HepG2 (cell line): ENCODE measurements around the gene SNX13. TPM values are rescaled to one million over a fixed set of nuclear protein-coding genes. Genes with fewer than 3 reads are reported as not detected.

ENCODE experiments used
- ATAC-seq: fragments of 200-7000 bp; cut with Tn5 transposase; 3 replicates; pipeline ENCODE4 v1.9.1; 2020; ENCODE audit warnings: mild to moderate bottlenecking, moderate library complexity
- BruUV-seq: library from RNA; stranded (reverse); fragments of 400-500 nt; replicated peaks from 2 replicates; lab custom pipeline; 2021; lab: Mats Ljungman, UMichigan
- CTCF ChIA-PET: fragments of 300-600 bp; formaldehyde crosslinking; extraction: SDS; loops from one replicate; lab custom pipeline; 2021; ENCODE audit warnings: low total read pairs, inconsistent platforms, low intra/inter-chr PET ratio; lab: Yijun Ruan, JAX
- POLR2A ChIA-PET: fragments of 350-600 bp; sonication (Branson Sonifier 250); formaldehyde crosslinking; loops from one replicate; lab custom pipeline; 2020; ENCODE audit warnings: antibody characterized with exemption, inconsistent platforms; lab: Yijun Ruan, JAX
- DNase-seq: peaks from one replicate; pipeline ENCODE4 v3.0.0-alpha.2; 2015; ENCODE audit warnings: low spot score
- FAIRE-seq: peaks from 3 replicates; lab custom pipeline; 2011; peaks lifted over from hg19 to GRCh38; lab: Jason Lieb, UNC
- H2AFZ ChIP-seq: one replicate; pipeline ENCODE4 v1.6.1; 2011; ENCODE audit warnings: low read length, inconsistent platforms
- H3K27ac ChIP-seq: fragments of 300-600 bp; 3 replicates; pipeline ENCODE4 v1.8.0; 2011; ENCODE audit warnings: mixed run types, mild to moderate bottlenecking, mixed read lengths, low read length, inconsistent platforms; ENCODE audit not compliant: insufficient read depth; ENCODE audit errors: extremely low read length
- H3K27me3 ChIP-seq, 2 experiments: fragments of 200-600 bp in 1 of 2; 2 replicates in 1 of 2; 3 replicates in 1 of 2; pipeline versions ENCODE4 v1.6.0 to v1.8.0; 2011; ENCODE audit warnings: low read length in 2 of 2, mild to moderate bottlenecking in 2 of 2, moderate library complexity in 2 of 2, inconsistent platforms in 1 of 2; ENCODE audit not compliant: insufficient read depth in 2 of 2, control insufficient read depth in 1 of 2
- H3K36me3 ChIP-seq, 2 experiments: fragments of 200-600 bp in 1 of 2; replicated peaks in 1 of 2; 2 replicates in 1 of 2; 3 replicates in 1 of 2; pipeline versions ENCODE4 v1.5.1 to v1.8.0; 2011; ENCODE audit warnings: low read length in 2 of 2, inconsistent platforms in 1 of 2; ENCODE audit not compliant: insufficient read depth in 2 of 2, control insufficient read depth in 1 of 2
- H3K4me1 ChIP-seq: 2 replicates; pipeline ENCODE4 v1.5.1; 2012; ENCODE audit warnings: low read length, inconsistent platforms; ENCODE audit not compliant: insufficient read depth
- H3K4me2 ChIP-seq: 2 replicates; pipeline ENCODE4 v1.6.0; 2011; ENCODE audit warnings: low read depth, low read length, inconsistent platforms
- H3K4me3 ChIP-seq, 3 experiments: fragments of 200-600 bp in 1 of 3; sonication (generic), shearing (Covaris generic) in 1 of 3; replicated peaks in 1 of 3; 2 replicates each; pipeline ENCODE4 v1.5.1; 2011 to 2016; ENCODE audit warnings: low read length in 3 of 3, inconsistent platforms in 2 of 3, low read depth in 2 of 3, mild to moderate bottlenecking in 2 of 3, control low read depth in 1 of 3, mixed read lengths in 1 of 3; ENCODE audit not compliant: insufficient read depth in 1 of 3
- H3K79me2 ChIP-seq: one replicate; pipeline ENCODE4 v1.6.1; 2011; ENCODE audit warnings: low read length, inconsistent platforms; ENCODE audit not compliant: insufficient read depth
- H3K9ac ChIP-seq: 2 replicates; pipeline ENCODE4 v1.6.0; 2011; ENCODE audit warnings: mild to moderate bottlenecking, low read depth, low read length, inconsistent platforms; ENCODE audit not compliant: insufficient read depth
- H3K9me3 ChIP-seq: 2 replicates; pipeline ENCODE4 v1.5.1; 2012; ENCODE audit warnings: mild to moderate bottlenecking, low read length
- H4K20me1 ChIP-seq: 2 replicates; pipeline ENCODE4 v1.6.0; 2011; ENCODE audit warnings: inconsistent platforms, mild to moderate bottlenecking, low read length, moderate library complexity; ENCODE audit not compliant: insufficient read depth
- BCL6 ChIP-seq: IDR thresholded peaks from 2 replicates; pipeline ENCODE4 v1.6.1; 2016; ENCODE audit warnings: missing genetic modification reagents, missing compliant biosample characterization
- FOXJ3 ChIP-seq: sonication (generic); formaldehyde crosslinking; IDR thresholded peaks from 2 replicates; pipeline ENCODE4 v1.4.0; 2020; ENCODE audit warnings: missing genetic modification reagents, mild to moderate bottlenecking, borderline replicate concordance
- HDAC2 ChIP-seq: sonication (generic); formaldehyde crosslinking; IDR thresholded peaks from 2 replicates; pipeline ENCODE4 v1.4.0; 2020; ENCODE audit warnings: missing genetic modification reagents
- KDM1A ChIP-seq: IDR thresholded peaks from 2 replicates; pipeline ENCODE4 v1.6.1; 2016; ENCODE audit warnings: missing compliant biosample characterization
- MAFK ChIP-seq, 2 experiments: IDR thresholded peaks in 1 of 2; conservative IDR thresholded peaks in 1 of 2; 2 replicates each; pipeline ENCODE4 v1.6.1; 2011; ENCODE audit warnings: improper control_type of control experiment in 2 of 2, low read length in 2 of 2
- NCOR1 ChIP-seq: fragments of 200-600 bp; sonication (generic); IDR thresholded peaks from 2 replicates; pipeline ENCODE4 v1.7.0; 2017; ENCODE audit warnings: antibody characterized with exemption, low read length, borderline replicate concordance
- NR2F6 ChIP-seq, 2 experiments: IDR thresholded peaks; 2 replicates each; pipeline ENCODE4 v1.6.1; 2016; ENCODE audit warnings: antibody characterized with exemption in 1 of 2, mild to moderate bottlenecking in 1 of 2
- RCOR2 ChIP-seq: IDR thresholded peaks from 2 replicates; pipeline ENCODE4 v1.6.1; 2016; ENCODE audit warnings: missing biosample characterization, missing genetic modification reagents
- RXRB ChIP-seq: IDR thresholded peaks from 2 replicates; pipeline ENCODE4 v1.6.1; 2016; ENCODE audit warnings: borderline replicate concordance, missing genetic modification reagents, missing compliant biosample characterization
- ZNF160 ChIP-seq: sonication (generic); formaldehyde crosslinking; IDR thresholded peaks from 2 replicates; pipeline ENCODE4 v1.8.0; 2022; ENCODE audit warnings: mild to moderate bottlenecking, inconsistent platforms, missing genetic modification reagents
- ZNF501 ChIP-seq: sonication (generic); formaldehyde crosslinking; IDR thresholded peaks from 2 replicates; pipeline ENCODE4 v1.5.1; 2020; ENCODE audit warnings: mild to moderate bottlenecking, moderate library complexity, missing genetic modification reagents
- ZNF788 ChIP-seq: sonication (generic); formaldehyde crosslinking; IDR thresholded peaks from 2 replicates; pipeline ENCODE4 v1.5.0; 2020; ENCODE audit warnings: mild to moderate bottlenecking, missing genetic modification reagents, borderline replicate concordance
- WGBS: methylation state at CpG from one replicate; pipeline ENCODE4 v1.1.6; 2017; ENCODE audit warnings: low lambda C conversion rate; 5-methylcytosine and 5-hydroxymethylcytosine counted together
- in situ Hi-C: cut with HindIII; loops from 2 replicates; pipeline ENCODE4 v1.10.0; 2017; ENCODE audit warnings: low pct_unique_long_range_greater_than_20kb; ENCODE audit not compliant: extremely low pct_ligation_motif_present
- intact Hi-C: fragments of 100-400 bp; cut with micrococcal nuclease; formaldehyde crosslinking; loops from one replicate; pipeline ENCODE4 v1.10.0; 2022; ENCODE audit not compliant: unreplicated experiment
- polyA plus RNA-seq, 8 experiments: library from polyadenylated mRNA; depleted of rRNA in 3 of 8; stranded (reverse) in 7 of 8; unstranded in 1 of 8; fragments of >200 nt; fragmentation: Illumina TruSeq in 4 of 8; extraction: Trizol in 4 of 8; gene quantifications; 2 replicates each; pipeline versions ENCODE4 v1.2.1 to v1.2.3, GENCODE V29; 2011 to 2016; ENCODE audit warnings: low read depth in 4 of 8, missing spikeins in 1 of 8, mixed read lengths in 1 of 8; ENCODE audit not compliant: insufficient read depth in 1 of 8
- total RNA-seq, 5 experiments: library from RNA; depleted of rRNA; stranded (reverse); fragments of >200 nt; fragmentation: Illumina TruSeq; extraction: Trizol; gene quantifications; 2 replicates each; pipeline ENCODE4 v1.2.3, GENCODE V29; 2016; ENCODE audit warnings: low read depth in 1 of 5
- TF ChIP-seq, protein P1 (sequence below): sonication (generic); formaldehyde crosslinking; IDR thresholded peaks from 2 replicates; pipeline ENCODE4 v1.4.0; 2020; ENCODE audit warnings: missing genetic modification reagents, borderline replicate concordance
- TF ChIP-seq, protein P2 (sequence below): IDR thresholded peaks from 2 replicates; pipeline ENCODE4 v1.4.0; 2020; ENCODE audit warnings: mild to moderate bottlenecking, missing genetic modification reagents

SNX13 gene
- total and polyA plus RNA-seq, 2 of the 13 experiments (the other 11 are each of a cell fraction or from before 2014, with no cell fraction given) = 14.3 to 32.3 TPM

DNA sequence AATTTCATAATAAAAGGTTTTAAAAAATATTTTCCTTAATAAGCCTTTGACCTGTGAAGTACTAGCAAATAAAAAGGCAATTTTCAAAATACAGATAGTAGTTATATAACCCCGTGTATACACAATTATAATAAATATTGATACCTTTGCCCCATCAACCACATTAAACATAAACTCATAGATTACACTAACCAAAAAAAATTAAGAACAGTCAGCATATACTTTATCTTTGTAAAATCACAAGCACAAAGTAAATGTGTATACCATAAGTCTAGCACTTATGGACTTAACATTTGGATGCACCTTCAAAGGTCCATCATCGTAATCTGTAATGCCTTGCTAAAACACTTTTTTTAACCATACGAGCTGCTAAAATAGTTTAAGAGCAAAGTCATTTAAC lies 123.4 kb downstream of the SNX13 start:
- FAIRE-seq (no peak), ATAC-seq (no peak), DNase-seq (no peak)
- ChIA-PET CTCF (no interaction called here), POLR2A (no interaction called here)
- intact Hi-C loops = no loop called here
- no peak overlapping the region for H3K4me2 ChIP-seq
- no peaks in the 10 kb centered on the region for H3K9me3 ChIP-seq
- H3K27ac ChIP-seq = no peak overlapping the region
- in situ Hi-C loops = no loop called here
- no peaks in the 10 kb centered on the region for H3K79me2 ChIP-seq
- WGBS = 100% methylated on average over 3 of the region's 3 CpGs
- H3K36me3 ChIP-seq = peaks cover 0 to 11% of the 10 kb centered on the region in 2 experiments; a peak in 2 of 5 replicates
- no peak overlapping the region for H3K9ac ChIP-seq
- H3K4me1 ChIP-seq = peaks cover 30% of the 10 kb centered on the region
- TF ChIP-seq ZNF501 (no peak), MAFK (conservative IDR thresholded peaks at IDR 0.05 in 1 of 2, IDR thresholded peaks at IDR 0.05 in 1 of 2; ENCODE audit: low read length in 2 of 2) (peak; percentile 38 to 50; a peak in 3 of 4 replicates)
- no peaks in the 10 kb centered on the region for H3K27me3 ChIP-seq
- H4K20me1 ChIP-seq = no peaks in the 10 kb centered on the region
- H2AFZ ChIP-seq = no peak overlapping the region
- no TSS peak for BruUV-seq
- H3K4me3 ChIP-seq = no peak overlapping the region

DNA sequence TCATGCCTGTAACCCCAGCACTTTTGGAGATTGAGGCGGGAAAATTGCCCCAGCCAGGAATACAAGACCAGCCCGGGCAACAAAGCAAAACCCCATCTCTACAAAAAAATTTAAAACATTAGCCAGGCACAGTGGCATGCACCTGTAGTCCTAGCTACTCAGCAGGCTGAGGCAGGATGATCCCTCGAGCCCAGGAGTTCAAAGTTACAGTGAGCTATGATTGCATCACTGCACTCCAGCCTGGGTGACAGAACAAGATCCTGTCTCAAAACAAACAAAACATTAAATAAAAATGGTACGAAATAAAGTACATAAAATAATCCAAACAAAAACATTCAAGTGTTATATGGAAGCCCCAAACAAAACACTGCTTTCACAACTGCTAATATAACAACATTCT lies 125.0 kb downstream of the SNX13 start:
- no peak overlapping the region for H3K4me3 ChIP-seq
- BruUV-seq = no TSS peak
- H3K27ac ChIP-seq = peak overlapping the region; percentile 13
- H4K20me1 ChIP-seq = no peaks in the 10 kb centered on the region
- WGBS = 13% methylated on average over 4 of the region's 4 CpGs
- in situ Hi-C loops (no loop called here), intact Hi-C loops (no loop called here)
- H3K4me1 ChIP-seq = peaks cover 30% of the 10 kb centered on the region
- H3K79me2 ChIP-seq = no peaks in the 10 kb centered on the region
- CTCF ChIA-PET = no interaction called here
- POLR2A ChIA-PET = no interaction called here
- no peaks in the 10 kb centered on the region for H3K9me3 ChIP-seq
- FAIRE-seq = peak; percentile 30
- H3K36me3 ChIP-seq = peaks cover 0 to 4% of the 10 kb centered on the region in 2 experiments; a peak in 1 of 5 replicates
- no peak overlapping the region for H2AFZ ChIP-seq
- no peak overlapping the region for H3K9ac ChIP-seq
- H3K4me2 ChIP-seq = peak overlapping the region; percentile 23; the same call in 1 of the 2 replicates
- DNase-seq = peak; percentile 70
- no peaks in the 10 kb centered on the region for H3K27me3 ChIP-seq
- ATAC-seq = peak; percentile 98
- TF ChIP-seq ZNF160 (CRISPR knock-in tag) (no peak), HDAC2 (CRISPR knock-in tag) (peak; percentile 51; the same call in 1 of the 2 replicates), KDM1A (CRISPR knock-in tag) (0 out of 2 replicates have a peak, but pooled peaks have one; percentile 40), RCOR2 (CRISPR knock-in tag) (peak; percentile 48; the same call in 1 of the 2 replicates), RXRB (CRISPR knock-in tag) (peak; percentile 49), FOXJ3 (CRISPR knock-in tag) (peak; percentile 61; the same call in 1 of the 2 replicates), BCL6 (peak; percentile 67; the same call in 1 of the 2 replicates), NR2F6 (IDR thresholded peaks at IDR 0.05) (no peak), NR2F6 (CRISPR knock-in tag; IDR thresholded peaks at IDR 0.05) (peak; percentile 58; the same call in 1 of the 2 replicates), NCOR1 (peak; percentile 35; the same call in 1 of the 2 replicates), ZNF788 (no peak)
- TF ChIP-seq, protein P1, sequence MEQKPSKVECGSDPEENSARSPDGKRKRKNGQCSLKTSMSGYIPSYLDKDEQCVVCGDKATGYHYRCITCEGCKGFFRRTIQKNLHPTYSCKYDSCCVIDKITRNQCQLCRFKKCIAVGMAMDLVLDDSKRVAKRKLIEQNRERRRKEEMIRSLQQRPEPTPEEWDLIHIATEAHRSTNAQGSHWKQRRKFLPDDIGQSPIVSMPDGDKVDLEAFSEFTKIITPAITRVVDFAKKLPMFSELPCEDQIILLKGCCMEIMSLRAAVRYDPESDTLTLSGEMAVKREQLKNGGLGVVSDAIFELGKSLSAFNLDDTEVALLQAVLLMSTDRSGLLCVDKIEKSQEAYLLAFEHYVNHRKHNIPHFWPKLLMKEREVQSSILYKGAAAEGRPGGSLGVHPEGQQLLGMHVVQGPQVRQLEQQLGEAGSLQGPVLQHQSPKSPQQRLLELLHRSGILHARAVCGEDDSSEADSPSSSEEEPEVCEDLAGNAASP (CRISPR knock-in tag) = 0 out of 2 replicates have a peak, but pooled peaks have one; percentile 40
- TF ChIP-seq, protein P2, sequence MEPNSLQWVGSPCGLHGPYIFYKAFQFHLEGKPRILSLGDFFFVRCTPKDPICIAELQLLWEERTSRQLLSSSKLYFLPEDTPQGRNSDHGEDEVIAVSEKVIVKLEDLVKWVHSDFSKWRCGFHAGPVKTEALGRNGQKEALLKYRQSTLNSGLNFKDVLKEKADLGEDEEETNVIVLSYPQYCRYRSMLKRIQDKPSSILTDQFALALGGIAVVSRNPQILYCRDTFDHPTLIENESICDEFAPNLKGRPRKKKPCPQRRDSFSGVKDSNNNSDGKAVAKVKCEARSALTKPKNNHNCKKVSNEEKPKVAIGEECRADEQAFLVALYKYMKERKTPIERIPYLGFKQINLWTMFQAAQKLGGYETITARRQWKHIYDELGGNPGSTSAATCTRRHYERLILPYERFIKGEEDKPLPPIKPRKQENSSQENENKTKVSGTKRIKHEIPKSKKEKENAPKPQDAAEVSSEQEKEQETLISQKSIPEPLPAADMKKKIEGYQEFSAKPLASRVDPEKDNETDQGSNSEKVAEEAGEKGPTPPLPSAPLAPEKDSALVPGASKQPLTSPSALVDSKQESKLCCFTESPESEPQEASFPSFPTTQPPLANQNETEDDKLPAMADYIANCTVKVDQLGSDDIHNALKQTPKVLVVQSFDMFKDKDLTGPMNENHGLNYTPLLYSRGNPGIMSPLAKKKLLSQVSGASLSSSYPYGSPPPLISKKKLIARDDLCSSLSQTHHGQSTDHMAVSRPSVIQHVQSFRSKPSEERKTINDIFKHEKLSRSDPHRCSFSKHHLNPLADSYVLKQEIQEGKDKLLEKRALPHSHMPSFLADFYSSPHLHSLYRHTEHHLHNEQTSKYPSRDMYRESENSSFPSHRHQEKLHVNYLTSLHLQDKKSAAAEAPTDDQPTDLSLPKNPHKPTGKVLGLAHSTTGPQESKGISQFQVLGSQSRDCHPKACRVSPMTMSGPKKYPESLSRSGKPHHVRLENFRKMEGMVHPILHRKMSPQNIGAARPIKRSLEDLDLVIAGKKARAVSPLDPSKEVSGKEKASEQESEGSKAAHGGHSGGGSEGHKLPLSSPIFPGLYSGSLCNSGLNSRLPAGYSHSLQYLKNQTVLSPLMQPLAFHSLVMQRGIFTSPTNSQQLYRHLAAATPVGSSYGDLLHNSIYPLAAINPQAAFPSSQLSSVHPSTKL (CRISPR knock-in tag) = peak; percentile 89
